HEK293 (cell line): ENCODE results near the gene CCDC9.

ENCODE experiments used
- KLF1 ChIP-seq: fragments of 450-650 bp; formaldehyde crosslinking; IDR thresholded peaks from 2 replicates; pipeline ENCODE4 v1.5.1; 2016; ENCODE audit warnings: missing biosample characterization, missing genetic modification characterization
- KLF8 ChIP-seq: fragments of 450-650 bp; formaldehyde crosslinking; IDR thresholded peaks from 2 replicates; pipeline ENCODE4 v1.5.1; 2016; ENCODE audit warnings: missing biosample characterization, missing genetic modification characterization
- KLF9 ChIP-seq: fragments of 450-650 bp; formaldehyde crosslinking; IDR thresholded peaks from 2 replicates; pipeline ENCODE4 v1.5.1; 2016; ENCODE audit warnings: missing biosample characterization, missing genetic modification characterization, low read depth
- OVOL3 ChIP-seq: fragments of 450-650 bp; formaldehyde crosslinking; IDR thresholded peaks from 2 replicates; pipeline ENCODE4 v1.5.1; 2016; ENCODE audit warnings: missing biosample characterization, missing genetic modification characterization
- SP2 ChIP-seq: fragments of 450-650 bp; formaldehyde crosslinking; IDR thresholded peaks from 2 replicates; pipeline ENCODE4 v1.5.1; 2016; ENCODE audit warnings: missing biosample characterization, missing genetic modification characterization
- TRIM28 ChIP-seq: IDR thresholded peaks from 2 replicates; pipeline ENCODE4 v1.6.1; 2011; ENCODE audit warnings: low read length, control low read depth, borderline replicate concordance
- ZBTB17 ChIP-seq: fragments of 450-650 bp; formaldehyde crosslinking; IDR thresholded peaks from 2 replicates; pipeline ENCODE4 v1.5.1; 2016; ENCODE audit warnings: missing biosample characterization, missing genetic modification characterization
- ZBTB7A ChIP-seq: fragments of 450-650 bp; formaldehyde crosslinking; IDR thresholded peaks from 2 replicates; pipeline ENCODE4 v1.5.1; 2016; ENCODE audit warnings: low read depth, missing biosample characterization, missing genetic modification characterization
- ZFHX2 ChIP-seq: fragments of 450-650 bp; formaldehyde crosslinking; conservative IDR thresholded peaks from 2 replicates; pipeline ENCODE4 v1.5.1; 2016; ENCODE audit warnings: missing biosample characterization, missing genetic modification characterization
- ZFP3 ChIP-seq: fragments of 450-650 bp; formaldehyde crosslinking; IDR thresholded peaks from 2 replicates; pipeline ENCODE4 v1.5.1; 2016; ENCODE audit warnings: low read depth, missing biosample characterization, missing genetic modification characterization
- ZFP41 ChIP-seq: fragments of 450-650 bp; formaldehyde crosslinking; IDR thresholded peaks from 2 replicates; pipeline ENCODE4 v1.5.1; 2016; ENCODE audit warnings: missing biosample characterization, missing genetic modification characterization, borderline replicate concordance
- ZIC2 ChIP-seq: fragments of 450-650 bp; formaldehyde crosslinking; IDR thresholded peaks from 2 replicates; pipeline ENCODE4 v1.5.1; 2016; ENCODE audit warnings: missing biosample characterization, missing genetic modification characterization
- ZNF223 ChIP-seq: fragments of 450-650 bp; formaldehyde crosslinking; IDR thresholded peaks from 2 replicates; pipeline ENCODE4 v1.5.1; 2016; ENCODE audit warnings: missing biosample characterization, missing genetic modification characterization
- ZNF23 ChIP-seq: fragments of 450-650 bp; formaldehyde crosslinking; IDR thresholded peaks from 2 replicates; pipeline ENCODE4 v1.5.1; 2016; ENCODE audit warnings: missing biosample characterization, missing genetic modification characterization, borderline replicate concordance
- ZNF350 ChIP-seq: fragments of 450-650 bp; formaldehyde crosslinking; IDR thresholded peaks from 2 replicates; pipeline ENCODE4 v1.5.0; 2017; ENCODE audit warnings: missing biosample characterization, mild to moderate bottlenecking, missing genetic modification characterization
- ZNF501 ChIP-seq: fragments of 450-650 bp; formaldehyde crosslinking; IDR thresholded peaks from 2 replicates; pipeline ENCODE4 v1.5.1; 2016; ENCODE audit warnings: missing biosample characterization, missing genetic modification characterization
- ZNF76 ChIP-seq: fragments of 450-650 bp; formaldehyde crosslinking; IDR thresholded peaks from 2 replicates; pipeline ENCODE4; 2016; ENCODE audit warnings: low read depth, missing biosample characterization, missing genetic modification characterization, borderline replicate concordance
- ZNF785 ChIP-seq: fragments of 450-650 bp; formaldehyde crosslinking; IDR thresholded peaks from 2 replicates; pipeline ENCODE4 v1.5.1; 2016; ENCODE audit warnings: missing biosample characterization, missing genetic modification characterization
- ZSCAN16 ChIP-seq: fragments of 450-650 bp; formaldehyde crosslinking; IDR thresholded peaks from 2 replicates; pipeline ENCODE4 v1.5.1; 2016; ENCODE audit warnings: missing biosample characterization, missing genetic modification characterization
- TF ChIP-seq, protein P1 (sequence below): fragments of 450-650 bp; formaldehyde crosslinking; IDR thresholded peaks from 2 replicates; pipeline ENCODE4 v1.5.1; 2016; ENCODE audit warnings: missing biosample characterization, missing genetic modification characterization, borderline replicate concordance
- TF ChIP-seq, protein P2 (sequence below): fragments of 450-650 bp; formaldehyde crosslinking; IDR thresholded peaks from 2 replicates; pipeline ENCODE4 v1.5.0; 2017; ENCODE audit warnings: missing biosample characterization, missing genetic modification characterization, borderline replicate concordance
- TF ChIP-seq, protein P3 (sequence below): IDR thresholded peaks from 2 replicates; pipeline ENCODE4 v1.6.1; 2011; ENCODE audit warnings: mild to moderate bottlenecking, low read depth, low read length, borderline replicate concordance
- TF ChIP-seq, protein P4 (sequence below): fragments of 450-650 bp; formaldehyde crosslinking; IDR thresholded peaks from 2 replicates; pipeline ENCODE4 v1.5.1; 2017; ENCODE audit warnings: missing biosample characterization, missing genetic modification characterization

The CCDC9 gene

DNA sequence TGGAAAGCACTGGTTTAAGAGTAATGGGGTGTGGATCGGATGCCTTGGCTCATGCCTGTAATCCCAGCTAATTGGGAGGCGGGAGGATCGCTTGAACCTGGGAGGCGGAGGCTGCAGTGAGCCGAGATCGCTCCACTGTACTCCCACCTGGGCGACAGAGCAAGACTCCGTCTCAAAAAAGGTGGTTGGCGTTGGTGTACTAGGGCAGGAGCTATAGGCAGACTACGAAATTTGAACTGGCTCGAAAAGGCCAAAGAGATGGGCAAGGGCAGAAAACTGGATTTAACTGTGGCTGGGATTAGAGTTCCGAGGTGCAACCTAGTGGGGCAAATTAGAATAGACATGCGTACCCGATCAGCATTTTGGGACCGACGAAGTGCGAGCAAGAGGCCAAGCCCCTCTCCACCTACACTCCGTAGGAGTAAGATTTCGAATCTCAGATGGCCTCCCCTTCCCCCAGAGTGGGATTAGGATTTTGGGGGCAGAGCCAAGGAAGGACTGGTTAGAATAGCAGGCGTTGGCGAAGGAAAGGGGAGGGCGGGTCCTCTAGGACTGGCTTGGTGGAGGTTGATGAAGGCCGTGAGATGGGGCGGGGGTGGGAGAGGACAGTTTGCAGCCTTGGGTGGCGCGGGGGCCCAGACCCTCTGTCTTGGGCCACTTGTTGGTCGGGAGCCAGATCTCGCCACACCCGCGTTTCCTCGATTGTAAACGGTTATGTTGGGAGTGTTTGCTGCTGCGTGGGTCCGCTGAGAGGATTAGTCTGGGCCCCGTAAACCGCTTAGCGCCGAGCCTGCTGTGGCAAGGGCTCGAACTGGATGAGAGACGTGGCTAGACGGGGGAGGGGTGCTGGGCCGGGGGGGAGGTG is 16.4 kb downstream of the CCDC9 start (continued):
- TF ChIP-seq, protein P1, sequence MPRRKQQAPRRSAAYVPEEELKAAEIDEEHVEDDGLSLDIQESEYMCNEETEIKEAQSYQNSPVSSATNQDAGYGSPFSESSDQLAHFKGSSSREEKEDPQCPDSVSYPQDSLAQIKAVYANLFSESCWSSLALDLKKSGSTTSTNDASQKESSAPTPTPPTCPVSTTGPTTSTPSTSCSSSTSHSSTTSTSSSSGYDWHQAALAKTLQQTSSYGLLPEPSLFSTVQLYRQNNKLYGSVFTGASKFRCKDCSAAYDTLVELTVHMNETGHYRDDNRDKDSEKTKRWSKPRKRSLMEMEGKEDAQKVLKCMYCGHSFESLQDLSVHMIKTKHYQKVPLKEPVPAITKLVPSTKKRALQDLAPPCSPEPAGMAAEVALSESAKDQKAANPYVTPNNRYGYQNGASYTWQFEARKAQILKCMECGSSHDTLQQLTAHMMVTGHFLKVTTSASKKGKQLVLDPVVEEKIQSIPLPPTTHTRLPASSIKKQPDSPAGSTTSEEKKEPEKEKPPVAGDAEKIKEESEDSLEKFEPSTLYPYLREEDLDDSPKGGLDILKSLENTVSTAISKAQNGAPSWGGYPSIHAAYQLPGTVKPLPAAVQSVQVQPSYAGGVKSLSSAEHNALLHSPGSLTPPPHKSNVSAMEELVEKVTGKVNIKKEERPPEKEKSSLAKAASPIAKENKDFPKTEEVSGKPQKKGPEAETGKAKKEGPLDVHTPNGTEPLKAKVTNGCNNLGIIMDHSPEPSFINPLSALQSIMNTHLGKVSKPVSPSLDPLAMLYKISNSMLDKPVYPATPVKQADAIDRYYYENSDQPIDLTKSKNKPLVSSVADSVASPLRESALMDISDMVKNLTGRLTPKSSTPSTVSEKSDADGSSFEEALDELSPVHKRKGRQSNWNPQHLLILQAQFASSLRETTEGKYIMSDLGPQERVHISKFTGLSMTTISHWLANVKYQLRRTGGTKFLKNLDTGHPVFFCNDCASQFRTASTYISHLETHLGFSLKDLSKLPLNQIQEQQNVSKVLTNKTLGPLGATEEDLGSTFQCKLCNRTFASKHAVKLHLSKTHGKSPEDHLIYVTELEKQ, result no peak
- TF ChIP-seq TRIM28, result no peak
- TF ChIP-seq, protein P2, sequence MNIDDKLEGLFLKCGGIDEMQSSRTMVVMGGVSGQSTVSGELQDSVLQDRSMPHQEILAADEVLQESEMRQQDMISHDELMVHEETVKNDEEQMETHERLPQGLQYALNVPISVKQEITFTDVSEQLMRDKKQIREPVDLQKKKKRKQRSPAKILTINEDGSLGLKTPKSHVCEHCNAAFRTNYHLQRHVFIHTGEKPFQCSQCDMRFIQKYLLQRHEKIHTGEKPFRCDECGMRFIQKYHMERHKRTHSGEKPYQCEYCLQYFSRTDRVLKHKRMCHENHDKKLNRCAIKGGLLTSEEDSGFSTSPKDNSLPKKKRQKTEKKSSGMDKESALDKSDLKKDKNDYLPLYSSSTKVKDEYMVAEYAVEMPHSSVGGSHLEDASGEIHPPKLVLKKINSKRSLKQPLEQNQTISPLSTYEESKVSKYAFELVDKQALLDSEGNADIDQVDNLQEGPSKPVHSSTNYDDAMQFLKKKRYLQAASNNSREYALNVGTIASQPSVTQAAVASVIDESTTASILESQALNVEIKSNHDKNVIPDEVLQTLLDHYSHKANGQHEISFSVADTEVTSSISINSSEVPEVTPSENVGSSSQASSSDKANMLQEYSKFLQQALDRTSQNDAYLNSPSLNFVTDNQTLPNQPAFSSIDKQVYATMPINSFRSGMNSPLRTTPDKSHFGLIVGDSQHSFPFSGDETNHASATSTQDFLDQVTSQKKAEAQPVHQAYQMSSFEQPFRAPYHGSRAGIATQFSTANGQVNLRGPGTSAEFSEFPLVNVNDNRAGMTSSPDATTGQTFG (tag by site-specific recombination), result no peak
- no peak for TF ChIP-seq ZNF23
- TF ChIP-seq ZBTB17 (tag by site-specific recombination), result no peak
- no peak for TF ChIP-seq OVOL3 (tag by site-specific recombination)
- TF ChIP-seq SP2 (tag by site-specific recombination), result 0 out of 2 replicates have a peak, but pooled peaks have one; percentile 9
- TF ChIP-seq ZBTB7A (tag by site-specific recombination), result no peak
- TF ChIP-seq ZFP3 (tag by site-specific recombination), result no peak
- TF ChIP-seq, protein P3, sequence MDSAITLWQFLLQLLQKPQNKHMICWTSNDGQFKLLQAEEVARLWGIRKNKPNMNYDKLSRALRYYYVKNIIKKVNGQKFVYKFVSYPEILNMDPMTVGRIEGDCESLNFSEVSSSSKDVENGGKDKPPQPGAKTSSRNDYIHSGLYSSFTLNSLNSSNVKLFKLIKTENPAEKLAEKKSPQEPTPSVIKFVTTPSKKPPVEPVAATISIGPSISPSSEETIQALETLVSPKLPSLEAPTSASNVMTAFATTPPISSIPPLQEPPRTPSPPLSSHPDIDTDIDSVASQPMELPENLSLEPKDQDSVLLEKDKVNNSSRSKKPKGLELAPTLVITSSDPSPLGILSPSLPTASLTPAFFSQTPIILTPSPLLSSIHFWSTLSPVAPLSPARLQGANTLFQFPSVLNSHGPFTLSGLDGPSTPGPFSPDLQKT, result no peak
- no peak for TF ChIP-seq ZNF785 (tag by site-specific recombination)
- peak; percentile 11 for TF ChIP-seq KLF8 (tag by site-specific recombination)
- TF ChIP-seq, protein P4, sequence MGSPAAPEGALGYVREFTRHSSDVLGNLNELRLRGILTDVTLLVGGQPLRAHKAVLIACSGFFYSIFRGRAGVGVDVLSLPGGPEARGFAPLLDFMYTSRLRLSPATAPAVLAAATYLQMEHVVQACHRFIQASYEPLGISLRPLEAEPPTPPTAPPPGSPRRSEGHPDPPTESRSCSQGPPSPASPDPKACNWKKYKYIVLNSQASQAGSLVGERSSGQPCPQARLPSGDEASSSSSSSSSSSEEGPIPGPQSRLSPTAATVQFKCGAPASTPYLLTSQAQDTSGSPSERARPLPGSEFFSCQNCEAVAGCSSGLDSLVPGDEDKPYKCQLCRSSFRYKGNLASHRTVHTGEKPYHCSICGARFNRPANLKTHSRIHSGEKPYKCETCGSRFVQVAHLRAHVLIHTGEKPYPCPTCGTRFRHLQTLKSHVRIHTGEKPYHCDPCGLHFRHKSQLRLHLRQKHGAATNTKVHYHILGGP (tag by site-specific recombination), result no peak
- TF ChIP-seq KLF1 (tag by site-specific recombination), result peak; percentile 39
- TF ChIP-seq ZNF223 (tag by site-specific recombination), result no peak
- TF ChIP-seq ZIC2, result no peak
- no peak for TF ChIP-seq ZSCAN16 (tag by site-specific recombination)
- no peak for TF ChIP-seq ZNF501 (tag by site-specific recombination)
- TF ChIP-seq ZFHX2 (tag by site-specific recombination), result peak; percentile 93
- TF ChIP-seq ZNF76 (tag by site-specific recombination), result no peak
- no peak for TF ChIP-seq ZFP41 (tag by site-specific recombination)
- no peak for TF ChIP-seq KLF9 (tag by site-specific recombination)
- TF ChIP-seq ZNF350 (tag by site-specific recombination), result no peak
